ENCODE results near the gene HDAC4. TPM values are rescaled to one million over a fixed set of nuclear protein-coding genes. Genes with fewer than 3 reads are reported as not detected.

The HDAC4 gene
- polyA plus RNA-seq, 1 experiment = 8.9 TPM

- no peak for DNase-seq (ENCODE audit: low read depth, low spot score)
- ChIA-PET CTCF (no interaction called here), POLR2A (no interaction called here)
- no peaks in the 10 kb centered on the region; the same call in 1 of the 2 replicates for H3K9me3 ChIP-seq (ENCODE audit: control insufficient read depth, insufficient read depth, low read length)
- H3K27me3 ChIP-seq (ENCODE audit: control insufficient read depth, insufficient read depth, low read length) = no peaks in the 10 kb centered on the region
- no peak for TF ChIP-seq CTCF (IDR thresholded peaks at IDR 0.05; ENCODE audit: low read depth, low read length)
- no peak overlapping the region for H3K27ac ChIP-seq (ENCODE audit: low read depth, low read length)
- no peak overlapping the region for H3K4me3 ChIP-seq (ENCODE audit: low read depth, low read length)
Measured at GRCh38 chr2:239369631-239370161, 31.1 kb downstream of the HDAC4 start.

- ChIA-PET POLR2A (no interaction called here), CTCF (no interaction called here)
- no peak for DNase-seq (ENCODE audit: low read depth, low spot score)
- no peaks in the 10 kb centered on the region; the same call in 1 of the 2 replicates for H3K9me3 ChIP-seq (ENCODE audit: control insufficient read depth, insufficient read depth, low read length)
- no peak overlapping the region for H3K27ac ChIP-seq (ENCODE audit: low read depth, low read length)
- H3K4me3 ChIP-seq (ENCODE audit: low read depth, low read length) = no peak overlapping the region
- no peak for TF ChIP-seq CTCF (IDR thresholded peaks at IDR 0.05; ENCODE audit: low read depth, low read length)
- no peaks in the 10 kb centered on the region for H3K27me3 ChIP-seq (ENCODE audit: control insufficient read depth, insufficient read depth, low read length)
Measured at GRCh38 chr2:239368906-239369552, 31.8 kb downstream of the HDAC4 start.

GRCh38 chr2:239368321-239368720 lies 32.5 kb downstream of the HDAC4 start:
- H3K27me3 ChIP-seq (ENCODE audit: control insufficient read depth, insufficient read depth, low read length) = no peaks in the 10 kb centered on the region
- H3K27ac ChIP-seq (ENCODE audit: low read depth, low read length) = no peak overlapping the region
- TF ChIP-seq CTCF (IDR thresholded peaks at IDR 0.05; ENCODE audit: low read depth, low read length) = no peak
- no peak overlapping the region for H3K4me3 ChIP-seq (ENCODE audit: low read depth, low read length)
- ChIA-PET POLR2A (no interaction called here), CTCF (no interaction called here)
- no peak for DNase-seq (ENCODE audit: low read depth, low spot score)
- H3K9me3 ChIP-seq (ENCODE audit: control insufficient read depth, insufficient read depth, low read length) = no peaks in the 10 kb centered on the region; the same call in 1 of the 2 replicates

GRCh38 chr2:239366740-239367139 lies 34.1 kb downstream of the HDAC4 start:
- ChIA-PET CTCF (no interaction called here), POLR2A (no interaction called here)
- H3K27ac ChIP-seq (ENCODE audit: low read depth, low read length) = no peak overlapping the region
- H3K27me3 ChIP-seq (ENCODE audit: control insufficient read depth, insufficient read depth, low read length) = no peaks in the 10 kb centered on the region
- no peak overlapping the region for H3K4me3 ChIP-seq (ENCODE audit: low read depth, low read length)
- no peak for DNase-seq (ENCODE audit: low read depth, low spot score)
- TF ChIP-seq CTCF (IDR thresholded peaks at IDR 0.05; ENCODE audit: low read depth, low read length) = no peak
- H3K9me3 ChIP-seq (ENCODE audit: control insufficient read depth, insufficient read depth, low read length) = no peaks in the 10 kb centered on the region; the same call in 1 of the 2 replicates

- no peak for DNase-seq (ENCODE audit: low read depth, low spot score)
- ChIA-PET CTCF (no interaction called here), POLR2A (no interaction called here)
- no peak for TF ChIP-seq CTCF (IDR thresholded peaks at IDR 0.05; ENCODE audit: low read depth, low read length)
- no peak overlapping the region for H3K4me3 ChIP-seq (ENCODE audit: low read depth, low read length)
- H3K27me3 ChIP-seq (ENCODE audit: control insufficient read depth, insufficient read depth, low read length) = no peaks in the 10 kb centered on the region
- H3K9me3 ChIP-seq (ENCODE audit: control insufficient read depth, insufficient read depth, low read length) = no peaks in the 10 kb centered on the region; the same call in 1 of the 2 replicates
- no peak overlapping the region for H3K27ac ChIP-seq (ENCODE audit: low read depth, low read length)
Measured at GRCh38 chr2:239365782-239366435, 34.9 kb downstream of the HDAC4 start.

Measured in AG04450 (cell line).